Gastroesophageal sphincter (tissue), 4 donors: ENCODE measurements around the gene NRXN3. TPM values are rescaled to one million over a fixed set of nuclear protein-coding genes. Genes with fewer than 3 reads are reported as not detected.

ENCODE experiments used
- ATAC-seq: fragments of 150-250 bp; one replicate; pipeline ENCODE4 v1.9.1; 2016; ENCODE audit warnings: mild to moderate bottlenecking, moderate library complexity
- H3K27ac ChIP-seq, 4 donors: fragments of 200-600 bp; sonication (generic) in 3 of 4; 1 replicate in 3 of 4; 2 replicates in 1 of 4; pipeline ENCODE4 v1.5.1; 2016 to 2019
- H3K27me3 ChIP-seq: fragments of 200-600 bp; sonication (generic); one replicate; pipeline ENCODE4 v1.5.1; 2019
- H3K36me3 ChIP-seq, 2 donors: fragments of 200-600 bp; sonication (generic); one replicate each; pipeline ENCODE4 v1.5.1; 2019; ENCODE audit warnings: control low read depth in 1 of 2
- H3K4me1 ChIP-seq, 3 donors: fragments of 200-600 bp; sonication (generic); 1 replicate in 2 of 3; 2 replicates in 1 of 3; pipeline ENCODE4 v1.5.1; 2016 to 2019; ENCODE audit warnings: control low read depth in 2 of 3
- H3K4me3 ChIP-seq, 2 donors: fragments of 200-600 bp; sonication (generic); one replicate each; pipeline ENCODE4 v1.5.1; 2019; ENCODE audit warnings: mild to moderate bottlenecking in 1 of 2, moderate library complexity in 1 of 2
- H3K9me3 ChIP-seq, 3 donors: fragments of 200-600 bp; sonication (generic); one replicate each; pipeline ENCODE4 v1.5.1; 2017 to 2019; ENCODE audit warnings: control low read depth in 2 of 3
- EP300 ChIP-seq: sonication (generic); formaldehyde crosslinking; IDR thresholded peaks from one replicate; pipeline ENCODE4 v1.6.1; 2017; ENCODE audit warnings: antibody characterized with exemption, mild to moderate bottlenecking
- POLR2A ChIP-seq, 2 donors: fragments of 450-650 bp; IDR thresholded peaks; one replicate each; pipeline ENCODE4 v1.6.1; 2017; ENCODE audit warnings: antibody characterized with exemption in 2 of 2, mild to moderate bottlenecking in 2 of 2, moderate library complexity in 1 of 2
- POLR2AphosphoS5 ChIP-seq: sonication (generic); formaldehyde crosslinking; IDR thresholded peaks from one replicate; pipeline ENCODE4 v1.6.1; 2017; ENCODE audit warnings: antibody characterized with exemption
- WGBS, 2 donors: methylation state at CpG; one replicate each; pipeline ENCODE4 v1.1.5; 2018; ENCODE audit warnings: low coverage in 1 of 2; 5-methylcytosine and 5-hydroxymethylcytosine counted together
- total RNA-seq, 4 donors: library from RNA; depleted of rRNA; stranded (reverse); fragments of >200 nt; gene quantifications; one replicate each; pipeline ENCODE4 v1.1.0, GENCODE V29; 2016
- TF ChIP-seq, protein P1 (sequence below), 4 experiments: fragments of 200-600 bp in 2 of 4; fragments of 450-650 bp in 2 of 4; sonication (generic) in 1 of 4; IDR thresholded peaks; one replicate each; pipeline ENCODE4 v1.5.1; 2017 to 2019; ENCODE audit warnings: antibody characterized with exemption in 4 of 4, mild to moderate bottlenecking in 2 of 4, moderate library complexity in 2 of 4

Gene NRXN3
- total RNA-seq, 4 donors from 2014 or later = 74.2 to 192 (median 98.2) TPM

GRCh38 chr14:79166171-79166570, 996.0 kb downstream of the NRXN3 start:
- Histone ChIP-seq H3K4me3 (no peak overlapping the region), H3K27ac (no peak overlapping the region), H3K9me3 (no peaks in the 10 kb centered on the region), H3K4me1 (no peaks in the 10 kb centered on the region), H3K27me3 (no peaks in the 10 kb centered on the region), H3K36me3 (no peaks in the 10 kb centered on the region)
- TF ChIP-seq, protein P1, sequence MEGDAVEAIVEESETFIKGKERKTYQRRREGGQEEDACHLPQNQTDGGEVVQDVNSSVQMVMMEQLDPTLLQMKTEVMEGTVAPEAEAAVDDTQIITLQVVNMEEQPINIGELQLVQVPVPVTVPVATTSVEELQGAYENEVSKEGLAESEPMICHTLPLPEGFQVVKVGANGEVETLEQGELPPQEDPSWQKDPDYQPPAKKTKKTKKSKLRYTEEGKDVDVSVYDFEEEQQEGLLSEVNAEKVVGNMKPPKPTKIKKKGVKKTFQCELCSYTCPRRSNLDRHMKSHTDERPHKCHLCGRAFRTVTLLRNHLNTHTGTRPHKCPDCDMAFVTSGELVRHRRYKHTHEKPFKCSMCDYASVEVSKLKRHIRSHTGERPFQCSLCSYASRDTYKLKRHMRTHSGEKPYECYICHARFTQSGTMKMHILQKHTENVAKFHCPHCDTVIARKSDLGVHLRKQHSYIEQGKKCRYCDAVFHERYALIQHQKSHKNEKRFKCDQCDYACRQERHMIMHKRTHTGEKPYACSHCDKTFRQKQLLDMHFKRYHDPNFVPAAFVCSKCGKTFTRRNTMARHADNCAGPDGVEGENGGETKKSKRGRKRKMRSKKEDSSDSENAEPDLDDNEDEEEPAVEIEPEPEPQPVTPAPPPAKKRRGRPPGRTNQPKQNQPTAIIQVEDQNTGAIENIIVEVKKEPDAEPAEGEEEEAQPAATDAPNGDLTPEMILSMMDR (IDR thresholded peaks at IDR 0.05) = no peak
- TF ChIP-seq EP300 (no peak), POLR2A (IDR thresholded peaks at IDR 0.05) (no peak), POLR2AphosphoS5 (no peak)
- WGBS, 2 donors = 35 to 50% methylated on average over 1 to 2 of the region's 2 CpGs
- ATAC-seq = no peak

- no peaks in the 10 kb centered on the region for H3K9me3 ChIP-seq
- 71 to 75% methylated on average over 1 of the region's 1 CpG for WGBS, 2 donors
Observed at GRCh38 chr14:79167957-79168356, 997.8 kb downstream of the NRXN3 start.

GRCh38 chr14:79175671-79176070, 1005.5 kb downstream of the NRXN3 start:
- H3K27ac ChIP-seq = peak overlapping the region in 2 of 4 donors; percentile 11 to 29
- H3K36me3 ChIP-seq = no peaks in the 10 kb centered on the region
- no peaks in the 10 kb centered on the region for H3K9me3 ChIP-seq
- no peaks in the 10 kb centered on the region for H3K27me3 ChIP-seq
- TF ChIP-seq EP300 (no peak), POLR2AphosphoS5 (no peak), POLR2A (IDR thresholded peaks at IDR 0.05) (no peak)
- TF ChIP-seq, protein P1 (IDR thresholded peaks at IDR 0.05) = no peak
- WGBS, 2 donors = 7 to 13% methylated on average over 5 of the region's 5 CpGs
- ATAC-seq = peak; percentile 22
- H3K4me3 ChIP-seq = peak overlapping the region in 1 of 2 donors; percentile 15
- H3K4me1 ChIP-seq = peaks cover 0 to 10% (median 0%) of the 10 kb centered on the region in 3 donors

More at GRCh38 chr14:79167957-79168356, 997.8 kb downstream of the NRXN3 start:
- no peak for TF ChIP-seq POLR2A (IDR thresholded peaks at IDR 0.05)
- no peak for TF ChIP-seq POLR2AphosphoS5
- no peak for TF ChIP-seq EP300
- TF ChIP-seq, protein P1 (IDR thresholded peaks at IDR 0.05) = no peak
- no peak for ATAC-seq
- no peaks in the 10 kb centered on the region for H3K36me3 ChIP-seq
- H3K4me3 ChIP-seq = no peak overlapping the region
- H3K4me1 ChIP-seq = no peaks in the 10 kb centered on the region
- no peaks in the 10 kb centered on the region for H3K27me3 ChIP-seq
- H3K27ac ChIP-seq = no peak overlapping the region

GRCh38 chr14:79177106-79177505, 1006.9 kb downstream of the NRXN3 start:
- no peaks in the 10 kb centered on the region for H3K36me3 ChIP-seq
- TF ChIP-seq, protein P1 (IDR thresholded peaks at IDR 0.05) = no peak
- TF ChIP-seq POLR2AphosphoS5 (no peak), POLR2A (IDR thresholded peaks at IDR 0.05) (no peak), EP300 (no peak)
- no peaks in the 10 kb centered on the region for H3K9me3 ChIP-seq
- H3K27me3 ChIP-seq = no peaks in the 10 kb centered on the region
- H3K4me3 ChIP-seq = no peak overlapping the region
- peaks cover 0 to 10% (median 0%) of the 10 kb centered on the region in 3 donors for H3K4me1 ChIP-seq
- 82% methylated on average over 4 of the region's 4 CpGs for WGBS, 2 donors
- H3K27ac ChIP-seq = no peak overlapping the region
- ATAC-seq = no peak

- Histone ChIP-seq H3K4me1 (peaks cover 0 to 10% (median 0%) of the 10 kb centered on the region in 3 donors), H3K27me3 (no peaks in the 10 kb centered on the region), H3K4me3 (no peak overlapping the region), H3K36me3 (no peaks in the 10 kb centered on the region), H3K27ac (no peak overlapping the region), H3K9me3 (no peaks in the 10 kb centered on the region)
- ATAC-seq = no peak
- TF ChIP-seq, protein P1 (IDR thresholded peaks at IDR 0.05) = no peak
- TF ChIP-seq POLR2A (IDR thresholded peaks at IDR 0.05) (no peak), POLR2AphosphoS5 (no peak), EP300 (no peak)
Observed at GRCh38 chr14:79178719-79179118, 1008.5 kb downstream of the NRXN3 start.
